Amygdala (tissue), 56 donors: ENCODE data around the gene GPRC5D.
A peak's percentile ranks its signal among the peaks of the same experiment; 100 is the strongest.

Experiments used
- DNase-seq, 56 donors: peaks; one replicate each; lab custom pipeline; 2025; lab: John Stamatoyannopoulos, UW

The GPRC5D gene

DNA sequence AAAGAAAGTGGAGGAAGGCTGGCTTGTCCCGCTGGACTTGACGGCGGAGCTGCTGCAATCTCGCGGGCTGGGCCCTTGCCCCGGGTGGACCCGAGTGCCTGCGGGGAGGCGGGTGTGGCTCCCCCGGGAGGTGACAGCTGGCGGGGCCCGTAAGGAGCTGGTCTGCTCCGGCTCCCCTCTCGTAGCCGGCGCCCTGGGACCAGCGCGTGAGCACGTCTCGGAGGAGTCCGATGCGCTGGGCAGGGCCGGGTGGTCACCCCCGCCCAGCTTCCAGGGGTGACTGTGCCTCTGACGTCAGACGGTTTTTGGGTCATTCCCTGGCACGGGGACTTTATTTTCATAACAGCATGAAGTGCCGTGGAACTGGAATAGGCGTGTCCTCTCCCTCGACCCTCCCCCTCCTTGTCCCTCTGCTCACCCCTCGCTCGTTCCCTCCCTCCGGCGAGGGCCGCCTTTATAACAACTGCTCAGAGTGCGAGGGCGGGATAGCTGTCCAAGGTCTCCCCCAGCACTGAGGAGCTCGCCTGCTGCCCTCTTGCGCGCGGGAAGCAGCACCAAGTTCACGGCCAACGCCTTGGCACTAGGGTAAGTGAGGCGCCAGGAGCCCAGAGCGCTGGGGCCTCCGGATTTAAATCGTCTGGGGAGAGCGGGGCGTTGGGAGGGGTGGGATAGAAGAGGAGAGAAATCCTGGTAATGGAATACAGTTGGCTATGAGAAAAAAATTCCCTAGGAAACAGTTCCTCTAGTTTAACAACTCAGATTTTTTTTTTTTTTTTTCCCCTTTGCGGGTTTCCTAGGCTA, 60.7 kb downstream of the GPRC5D start, which contains the start of gene GPRC5A:
Gene GPRC5A, plus strand, starts transcription at position 483 of the 801 bp plus-strand sequence. CDS start 16,688 bp downstream, outside the sequence.
- peak in 15 of 56 donors; percentile 4 to 82 (median 21) for DNase-seq
